AG10803 (cell line): ENCODE results near the gene RTEL1.

ENCODE experiments used
- DNase-seq: peaks from one replicate; pipeline ENCODE4 v3.0.0; 2010; ENCODE audit warnings: low read depth
- H3K4me3 ChIP-seq: 2 replicates; pipeline ENCODE4 v1.5.1; 2011; ENCODE audit warnings: mild to moderate bottlenecking, low read length, control low read depth
- CTCF ChIP-seq: conservative IDR thresholded peaks from 2 replicates; pipeline ENCODE4 v1.5.1; 2011; ENCODE audit warnings: mild to moderate bottlenecking, low read length, control low read depth, inconsistent platforms

The RTEL1 gene

GRCh38 chr20:63688228-63689045, 30.3 kb downstream of the RTEL1 start:
- no peak for DNase-seq
- no peak overlapping the region for H3K4me3 ChIP-seq
- no peak for TF ChIP-seq CTCF

- no peak for TF ChIP-seq CTCF
- no peak overlapping the region for H3K4me3 ChIP-seq
- no peak for DNase-seq
Measured at GRCh38 chr20:63689046-63690002, 31.2 kb downstream of the RTEL1 start.

- no peak for TF ChIP-seq CTCF
- H3K4me3 ChIP-seq, result no peak overlapping the region
- DNase-seq, result no peak
Measured at GRCh38 chr20:63690003-63690897, 32.1 kb downstream of the RTEL1 start.

GRCh38 chr20:63690898-63691710, 33.0 kb downstream of the RTEL1 start:
- no peak for DNase-seq

GRCh38 chr20:63691711-63692435, 33.8 kb downstream of the RTEL1 start:
- no peak for TF ChIP-seq CTCF
- no peak overlapping the region for H3K4me3 ChIP-seq
- no peak for DNase-seq

More at GRCh38 chr20:63690898-63691710, 33.0 kb downstream of the RTEL1 start:
- no peak overlapping the region for H3K4me3 ChIP-seq
- no peak for TF ChIP-seq CTCF
